ENCODE data around the gene CHST2.

GRCh38 chr3:143142354-143142753, 22.8 kb downstream of the CHST2 start:
- TF ChIP-seq POLR2A (IDR thresholded peaks at IDR 0.05), result no peak
- TF ChIP-seq, protein P1, sequence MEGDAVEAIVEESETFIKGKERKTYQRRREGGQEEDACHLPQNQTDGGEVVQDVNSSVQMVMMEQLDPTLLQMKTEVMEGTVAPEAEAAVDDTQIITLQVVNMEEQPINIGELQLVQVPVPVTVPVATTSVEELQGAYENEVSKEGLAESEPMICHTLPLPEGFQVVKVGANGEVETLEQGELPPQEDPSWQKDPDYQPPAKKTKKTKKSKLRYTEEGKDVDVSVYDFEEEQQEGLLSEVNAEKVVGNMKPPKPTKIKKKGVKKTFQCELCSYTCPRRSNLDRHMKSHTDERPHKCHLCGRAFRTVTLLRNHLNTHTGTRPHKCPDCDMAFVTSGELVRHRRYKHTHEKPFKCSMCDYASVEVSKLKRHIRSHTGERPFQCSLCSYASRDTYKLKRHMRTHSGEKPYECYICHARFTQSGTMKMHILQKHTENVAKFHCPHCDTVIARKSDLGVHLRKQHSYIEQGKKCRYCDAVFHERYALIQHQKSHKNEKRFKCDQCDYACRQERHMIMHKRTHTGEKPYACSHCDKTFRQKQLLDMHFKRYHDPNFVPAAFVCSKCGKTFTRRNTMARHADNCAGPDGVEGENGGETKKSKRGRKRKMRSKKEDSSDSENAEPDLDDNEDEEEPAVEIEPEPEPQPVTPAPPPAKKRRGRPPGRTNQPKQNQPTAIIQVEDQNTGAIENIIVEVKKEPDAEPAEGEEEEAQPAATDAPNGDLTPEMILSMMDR (IDR thresholded peaks at IDR 0.05), result no peak
- TF ChIP-seq POLR2AphosphoS5 (IDR thresholded peaks at IDR 0.05), result no peak
